ENCODE measurements around the gene DPYD. TPM values are rescaled to one million over a fixed set of nuclear protein-coding genes. Genes with fewer than 3 reads are reported as not detected.

Gene DPYD
- total and polyA plus RNA-seq, 10 of the 15 experiments (the other 5 are each of a cell fraction or from before 2014, with no cell fraction given) = 5.7 to 23.8 (median 10.2) TPM

DNA sequence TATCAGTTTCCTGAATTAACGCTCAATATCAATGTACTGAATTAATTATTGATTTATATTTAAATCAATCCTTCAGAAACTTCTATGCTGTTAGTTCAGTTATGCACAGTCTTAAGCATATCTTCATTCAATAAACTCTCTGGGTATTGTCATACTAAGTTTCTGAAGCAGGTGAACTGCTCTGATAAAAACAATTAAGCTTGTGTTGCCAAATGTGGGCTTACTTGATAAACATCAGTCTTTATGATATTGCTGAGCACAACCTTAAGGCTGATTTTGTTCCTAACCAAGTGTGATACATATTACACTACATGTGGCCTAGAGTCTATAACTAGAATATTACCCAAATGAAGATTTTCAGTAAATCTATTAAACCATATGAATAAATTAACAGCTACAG is 67.6 kb downstream of the DPYD start:
- H3K4me1 ChIP-seq (ENCODE audit: control insufficient read depth, insufficient read depth, low read length) = peaks cover 6% of the 10 kb centered on the region; the same call in 1 of the 2 replicates
- no peak overlapping the region for H3K9ac ChIP-seq (ENCODE audit: control insufficient read depth, insufficient read depth, low read length)
- no peak overlapping the region for H2AFZ ChIP-seq (ENCODE audit: control insufficient read depth, low read depth, low read length)
- no peaks in the 10 kb centered on the region for H3K36me3 ChIP-seq (ENCODE audit: control insufficient read depth in 2 of 2, insufficient read depth in 2 of 2, low read length in 1 of 2)
- no peak overlapping the region for H3K4me2 ChIP-seq (ENCODE audit: control insufficient read depth, insufficient read depth)
- in situ Hi-C loops (cut with MboI) (no loop called here), intact Hi-C loops (cut with micrococcal nuclease; ENCODE audit: unreplicated experiment) (no loop called here)
- no peaks in the 10 kb centered on the region for H3K27me3 ChIP-seq (replicated peaks in 1 of 2; ENCODE audit: control insufficient read depth in 2 of 2, insufficient read depth in 2 of 2, low read length in 1 of 2)
- H3K79me2 ChIP-seq (ENCODE audit: control insufficient read depth, insufficient read depth, low read length) = no peaks in the 10 kb centered on the region
- H4K20me1 ChIP-seq (ENCODE audit: control insufficient read depth, insufficient read depth) = no peaks in the 10 kb centered on the region
- no peak for TF ChIP-seq FOXK2 (IDR thresholded peaks at IDR 0.05)
- TF ChIP-seq, protein P1, sequence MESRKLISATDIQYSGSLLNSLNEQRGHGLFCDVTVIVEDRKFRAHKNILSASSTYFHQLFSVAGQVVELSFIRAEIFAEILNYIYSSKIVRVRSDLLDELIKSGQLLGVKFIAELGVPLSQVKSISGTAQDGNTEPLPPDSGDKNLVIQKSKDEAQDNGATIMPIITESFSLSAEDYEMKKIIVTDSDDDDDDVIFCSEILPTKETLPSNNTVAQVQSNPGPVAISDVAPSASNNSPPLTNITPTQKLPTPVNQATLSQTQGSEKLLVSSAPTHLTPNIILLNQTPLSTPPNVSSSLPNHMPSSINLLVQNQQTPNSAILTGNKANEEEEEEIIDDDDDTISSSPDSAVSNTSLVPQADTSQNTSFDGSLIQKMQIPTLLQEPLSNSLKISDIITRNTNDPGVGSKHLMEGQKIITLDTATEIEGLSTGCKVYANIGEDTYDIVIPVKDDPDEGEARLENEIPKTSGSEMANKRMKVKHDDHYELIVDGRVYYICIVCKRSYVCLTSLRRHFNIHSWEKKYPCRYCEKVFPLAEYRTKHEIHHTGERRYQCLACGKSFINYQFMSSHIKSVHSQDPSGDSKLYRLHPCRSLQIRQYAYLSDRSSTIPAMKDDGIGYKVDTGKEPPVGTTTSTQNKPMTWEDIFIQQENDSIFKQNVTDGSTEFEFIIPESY (IDR thresholded peaks at IDR 0.05) = no peak
- TF ChIP-seq, protein P2, sequence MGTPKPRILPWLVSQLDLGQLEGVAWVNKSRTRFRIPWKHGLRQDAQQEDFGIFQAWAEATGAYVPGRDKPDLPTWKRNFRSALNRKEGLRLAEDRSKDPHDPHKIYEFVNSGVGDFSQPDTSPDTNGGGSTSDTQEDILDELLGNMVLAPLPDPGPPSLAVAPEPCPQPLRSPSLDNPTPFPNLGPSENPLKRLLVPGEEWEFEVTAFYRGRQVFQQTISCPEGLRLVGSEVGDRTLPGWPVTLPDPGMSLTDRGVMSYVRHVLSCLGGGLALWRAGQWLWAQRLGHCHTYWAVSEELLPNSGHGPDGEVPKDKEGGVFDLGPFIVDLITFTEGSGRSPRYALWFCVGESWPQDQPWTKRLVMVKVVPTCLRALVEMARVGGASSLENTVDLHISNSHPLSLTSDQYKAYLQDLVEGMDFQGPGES (IDR thresholded peaks at IDR 0.05) = no peak
- TF ChIP-seq MYC (IDR thresholded peaks at IDR 0.05; ENCODE audit: insufficient read depth, insufficient read length, insufficient replicate concordance, low read length, severe bottlenecking) = no peak
- TF ChIP-seq, protein P3, sequence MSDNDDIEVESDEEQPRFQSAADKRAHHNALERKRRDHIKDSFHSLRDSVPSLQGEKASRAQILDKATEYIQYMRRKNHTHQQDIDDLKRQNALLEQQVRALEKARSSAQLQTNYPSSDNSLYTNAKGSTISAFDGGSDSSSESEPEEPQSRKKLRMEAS (IDR thresholded peaks at IDR 0.05; ENCODE audit: low read depth, low read length) = no peak
- TF ChIP-seq RELA (IDR thresholded peaks at IDR 0.05; ENCODE audit: borderline replicate concordance, partially characterized antibody) = no peak
- TF ChIP-seq CHD2 (IDR thresholded peaks at IDR 0.05; ENCODE audit: borderline replicate concordance, low read depth, low read length) = no peak
- no peak for TF ChIP-seq NFXL1 (IDR thresholded peaks at IDR 0.05; ENCODE audit: borderline replicate concordance)
- no peak for TF ChIP-seq HDAC2 (IDR thresholded peaks at IDR 0.05)
- TF ChIP-seq BCL11A (IDR thresholded peaks at IDR 0.05; ENCODE audit: low read depth, low read length) = no peak
- no peak for TF ChIP-seq KAT2A (conservative IDR thresholded peaks at IDR 0.05; ENCODE audit: control insufficient read depth, low read depth, low read length)
- no peak for TF ChIP-seq SP1 (IDR thresholded peaks at IDR 0.05; ENCODE audit: low read depth, low read length)
- no peak for TF ChIP-seq SREBF2 (IDR thresholded peaks at IDR 0.05; ENCODE audit: low read length)
- TF ChIP-seq, protein P4, sequence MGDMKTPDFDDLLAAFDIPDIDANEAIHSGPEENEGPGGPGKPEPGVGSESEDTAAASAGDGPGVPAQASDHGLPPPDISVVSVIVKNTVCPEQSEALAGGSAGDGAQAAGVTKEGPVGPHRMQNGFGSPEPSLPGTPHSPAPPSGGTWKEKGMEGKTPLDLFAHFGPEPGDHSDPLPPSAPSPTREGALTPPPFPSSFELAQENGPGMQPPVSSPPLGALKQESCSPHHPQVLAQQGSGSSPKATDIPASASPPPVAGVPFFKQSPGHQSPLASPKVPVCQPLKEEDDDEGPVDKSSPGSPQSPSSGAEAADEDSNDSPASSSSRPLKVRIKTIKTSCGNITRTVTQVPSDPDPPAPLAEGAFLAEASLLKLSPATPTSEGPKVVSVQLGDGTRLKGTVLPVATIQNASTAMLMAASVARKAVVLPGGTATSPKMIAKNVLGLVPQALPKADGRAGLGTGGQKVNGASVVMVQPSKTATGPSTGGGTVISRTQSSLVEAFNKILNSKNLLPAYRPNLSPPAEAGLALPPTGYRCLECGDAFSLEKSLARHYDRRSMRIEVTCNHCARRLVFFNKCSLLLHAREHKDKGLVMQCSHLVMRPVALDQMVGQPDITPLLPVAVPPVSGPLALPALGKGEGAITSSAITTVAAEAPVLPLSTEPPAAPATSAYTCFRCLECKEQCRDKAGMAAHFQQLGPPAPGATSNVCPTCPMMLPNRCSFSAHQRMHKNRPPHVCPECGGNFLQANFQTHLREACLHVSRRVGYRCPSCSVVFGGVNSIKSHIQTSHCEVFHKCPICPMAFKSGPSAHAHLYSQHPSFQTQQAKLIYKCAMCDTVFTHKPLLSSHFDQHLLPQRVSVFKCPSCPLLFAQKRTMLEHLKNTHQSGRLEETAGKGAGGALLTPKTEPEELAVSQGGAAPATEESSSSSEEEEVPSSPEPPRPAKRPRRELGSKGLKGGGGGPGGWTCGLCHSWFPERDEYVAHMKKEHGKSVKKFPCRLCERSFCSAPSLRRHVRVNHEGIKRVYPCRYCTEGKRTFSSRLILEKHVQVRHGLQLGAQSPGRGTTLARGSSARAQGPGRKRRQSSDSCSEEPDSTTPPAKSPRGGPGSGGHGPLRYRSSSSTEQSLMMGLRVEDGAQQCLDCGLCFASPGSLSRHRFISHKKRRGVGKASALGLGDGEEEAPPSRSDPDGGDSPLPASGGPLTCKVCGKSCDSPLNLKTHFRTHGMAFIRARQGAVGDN (IDR thresholded peaks at IDR 0.05) = no peak
- no peak for TF ChIP-seq FOXM1 (IDR thresholded peaks at IDR 0.05; ENCODE audit: low read depth, low read length)
- TF ChIP-seq NR2C2 (IDR thresholded peaks at IDR 0.05; ENCODE audit: borderline replicate concordance, control insufficient read depth, insufficient read length, low read depth) = no peak
- TF ChIP-seq KLF5 (IDR thresholded peaks at IDR 0.05; ENCODE audit: partially characterized antibody) = no peak
- H3K4me3 ChIP-seq = no peak overlapping the region
- RAD21 ChIA-PET (ENCODE audit: unreplicated experiment) = no interaction called here
- WGBS (ENCODE audit: insufficient coverage, insufficient replicate concordance, low lambda C conversion rate, missing lambda C conversion rate) = 100% methylated on average over 1 of the region's 1 CpG
- SMC1A ChIA-PET (ENCODE audit: uncharacterized antibody, unreplicated experiment) = interaction anchor here (0.6 to 1.0 kb wide), 2 partner anchors 14 to 94 kb away, joined by 3 read pairs; no protein-coding TSS in a partner anchor
- CTCF ChIA-PET = no interaction called here
- FAIRE-seq (no peak), DNase-seq (ENCODE audit: low read depth, low spot score) (no peak), ATAC-seq (no peak)
- POLR2A ChIA-PET = no interaction called here
- no peaks in the 10 kb centered on the region for H3K9me3 ChIP-seq (replicated peaks; ENCODE audit: control insufficient read depth, insufficient read depth, low read length)
- no TSS peak for BruUV-seq (replicated peaks)
- no peak overlapping the region for H3K27ac ChIP-seq (ENCODE audit: control insufficient read depth, insufficient read depth)

Data from GM12878 (cell line).